Measurements from ENCODE around the gene UBALD1.
"Not testable (repeated sequence)": the region's sequence is repeated elsewhere in the genome, so short reads cannot be mapped to it uniquely, and the experiment has no call there.

The UBALD1 gene

DNA sequence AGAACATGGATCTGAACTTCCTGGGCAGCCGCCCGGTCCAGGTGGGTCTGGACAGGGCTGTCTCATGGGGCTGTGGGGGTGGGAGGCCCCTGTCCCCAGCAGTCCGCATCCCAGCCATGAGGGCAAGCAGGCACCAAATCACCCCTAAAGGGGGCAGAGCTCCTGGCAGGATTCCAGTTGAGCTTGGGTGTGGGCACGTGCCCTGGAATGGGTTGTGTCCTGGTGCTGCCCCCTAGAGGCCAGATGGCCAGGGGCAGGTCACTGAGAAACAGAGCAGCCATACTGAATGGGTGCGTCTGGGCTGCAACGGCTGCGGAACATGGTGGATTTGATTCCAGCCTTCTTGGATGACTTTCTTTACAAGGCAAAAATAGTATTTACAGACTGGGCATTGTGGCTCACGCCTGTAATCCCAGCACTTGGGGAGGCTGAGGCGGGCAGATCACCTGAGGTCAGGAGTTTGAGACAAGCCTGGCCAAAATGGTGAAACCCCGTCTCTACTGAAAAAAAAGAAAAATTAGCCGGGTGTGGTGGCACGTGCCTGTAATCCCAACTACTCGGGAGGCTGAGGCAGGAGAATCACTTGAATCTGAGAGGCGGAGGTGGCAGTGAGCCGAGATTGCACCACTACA is 35.9 kb upstream of the UBALD1 start:
- H3K4me3 ChIP-seq (ENCODE audit: low read length); H3F3A ChIP-seq (ENCODE audit: control insufficient read depth, insufficient read depth); H3K4me2 ChIP-seq (ENCODE audit: low read length); H3K27ac ChIP-seq (ENCODE audit: low read depth, low read length); H3K9me3 ChIP-seq (ENCODE audit: control insufficient read depth, insufficient read depth, low read length); H3K9me2 ChIP-seq (replicated peaks; ENCODE audit: control insufficient read depth, low read length); H4K20me1 ChIP-seq (ENCODE audit: control insufficient read depth, insufficient read depth, low read depth, low read length); H3K4me1 ChIP-seq (ENCODE audit: control insufficient read depth, low read length); H3K27me3 ChIP-seq (ENCODE audit: control insufficient read depth, low read length): not testable (repeated sequence)
- H3K36me3 ChIP-seq (ENCODE audit: control insufficient read depth, low read length), result peaks cover 23% of the 10 kb centered on the region
- peaks cover 21% of the 10 kb centered on the region for H3K79me2 ChIP-seq (ENCODE audit: control insufficient read depth, low read length)
- TF ChIP-seq, protein P1, sequence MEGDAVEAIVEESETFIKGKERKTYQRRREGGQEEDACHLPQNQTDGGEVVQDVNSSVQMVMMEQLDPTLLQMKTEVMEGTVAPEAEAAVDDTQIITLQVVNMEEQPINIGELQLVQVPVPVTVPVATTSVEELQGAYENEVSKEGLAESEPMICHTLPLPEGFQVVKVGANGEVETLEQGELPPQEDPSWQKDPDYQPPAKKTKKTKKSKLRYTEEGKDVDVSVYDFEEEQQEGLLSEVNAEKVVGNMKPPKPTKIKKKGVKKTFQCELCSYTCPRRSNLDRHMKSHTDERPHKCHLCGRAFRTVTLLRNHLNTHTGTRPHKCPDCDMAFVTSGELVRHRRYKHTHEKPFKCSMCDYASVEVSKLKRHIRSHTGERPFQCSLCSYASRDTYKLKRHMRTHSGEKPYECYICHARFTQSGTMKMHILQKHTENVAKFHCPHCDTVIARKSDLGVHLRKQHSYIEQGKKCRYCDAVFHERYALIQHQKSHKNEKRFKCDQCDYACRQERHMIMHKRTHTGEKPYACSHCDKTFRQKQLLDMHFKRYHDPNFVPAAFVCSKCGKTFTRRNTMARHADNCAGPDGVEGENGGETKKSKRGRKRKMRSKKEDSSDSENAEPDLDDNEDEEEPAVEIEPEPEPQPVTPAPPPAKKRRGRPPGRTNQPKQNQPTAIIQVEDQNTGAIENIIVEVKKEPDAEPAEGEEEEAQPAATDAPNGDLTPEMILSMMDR (IDR thresholded peaks at IDR 0.05; ENCODE audit: low read depth, low read length, poor library complexity, severe bottlenecking), result peak; percentile 85

DNA sequence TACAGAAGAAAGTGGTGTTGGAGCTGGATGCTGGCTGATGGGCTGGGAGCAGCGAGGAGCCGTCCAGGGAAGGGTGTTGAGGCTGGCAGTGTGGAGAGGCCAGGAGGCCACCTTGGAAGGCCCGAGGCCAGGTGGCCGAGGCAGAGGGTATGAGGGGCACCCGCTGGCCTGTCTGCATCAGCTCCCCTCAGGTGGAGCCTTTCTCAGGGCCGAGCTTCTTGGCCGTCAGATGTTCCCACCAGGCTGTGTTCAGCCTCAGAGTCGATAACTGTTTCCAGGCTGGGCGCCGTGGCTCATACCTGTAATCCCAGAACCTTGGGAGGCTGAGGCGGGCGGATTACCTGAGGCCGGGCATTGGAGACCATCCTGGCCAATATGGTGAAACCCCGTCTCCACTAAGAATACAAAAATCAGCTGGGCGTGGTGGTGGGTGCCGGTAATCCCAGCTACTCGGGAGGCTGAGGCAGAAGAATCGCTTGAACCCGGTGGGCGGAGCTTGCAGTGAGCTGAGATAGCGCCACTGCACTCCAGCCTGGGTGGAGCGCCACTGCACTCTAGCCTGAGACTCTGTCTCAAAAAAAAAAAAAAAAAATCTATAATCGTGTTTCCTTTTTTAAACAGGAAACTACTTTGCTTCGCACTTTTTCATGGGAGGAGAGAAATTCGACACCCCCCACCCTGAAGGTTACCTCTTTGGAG is 35.2 kb upstream of the UBALD1 start:
- H3K4me3 ChIP-seq (ENCODE audit: low read length), result no peak overlapping the region
- peaks cover 21% of the 10 kb centered on the region for H3K36me3 ChIP-seq (ENCODE audit: control insufficient read depth, low read length)
- peaks cover 21% of the 10 kb centered on the region for H3K79me2 ChIP-seq (ENCODE audit: control insufficient read depth, low read length)
- no peak overlapping the region for H3K27ac ChIP-seq (ENCODE audit: low read depth, low read length)
- no peaks in the 10 kb centered on the region for H3F3A ChIP-seq (ENCODE audit: control insufficient read depth, insufficient read depth)
- no peaks in the 10 kb centered on the region for H4K20me1 ChIP-seq (ENCODE audit: control insufficient read depth, insufficient read depth, low read depth, low read length)
- no peak overlapping the region for H3K4me2 ChIP-seq (ENCODE audit: low read length)
- TF ChIP-seq, protein P1 (IDR thresholded peaks at IDR 0.05; ENCODE audit: low read depth, low read length, poor library complexity, severe bottlenecking), result no peak
- no peak for TF ChIP-seq EZH2phosphoT487 (IDR thresholded peaks at IDR 0.05; ENCODE audit: borderline replicate concordance, low read length)
- H3K9me2 ChIP-seq (replicated peaks; ENCODE audit: control insufficient read depth, low read length), result no peaks in the 10 kb centered on the region
- H3K9me3 ChIP-seq (ENCODE audit: control insufficient read depth, insufficient read depth, low read length), result no peaks in the 10 kb centered on the region
- H3K27me3 ChIP-seq (ENCODE audit: control insufficient read depth, low read length), result no peaks in the 10 kb centered on the region
- H3K4me1 ChIP-seq (ENCODE audit: control insufficient read depth, low read length), result no peaks in the 10 kb centered on the region

DNA sequence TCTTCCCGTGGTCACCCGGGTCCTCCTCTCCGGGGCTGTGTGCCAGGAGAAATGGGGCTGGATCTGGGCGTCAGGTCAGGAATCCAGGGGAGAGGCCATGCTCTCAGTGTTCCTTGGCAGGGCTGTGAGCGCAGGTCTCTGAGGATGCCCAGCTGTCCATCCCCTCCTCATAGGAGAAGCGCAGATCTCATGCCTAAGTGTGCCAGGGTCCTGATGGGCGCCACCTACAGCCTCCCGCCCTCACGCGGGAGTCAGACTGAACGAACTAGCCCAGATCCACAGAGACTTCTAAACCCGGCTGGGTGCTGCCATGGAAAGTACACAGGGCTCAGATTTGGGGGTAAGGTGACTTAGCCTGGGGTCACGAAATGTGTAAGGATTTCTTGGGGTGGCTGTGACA is 34.2 kb upstream of the UBALD1 start:
- Histone ChIP-seq H3K4me3 (ENCODE audit: low read length) (no peak overlapping the region), H3F3A (ENCODE audit: control insufficient read depth, insufficient read depth) (no peaks in the 10 kb centered on the region), H3K27me3 (ENCODE audit: control insufficient read depth, low read length) (no peaks in the 10 kb centered on the region), H3K79me2 (ENCODE audit: control insufficient read depth, low read length) (peaks cover 25% of the 10 kb centered on the region), H3K9me2 (replicated peaks; ENCODE audit: control insufficient read depth, low read length) (no peaks in the 10 kb centered on the region), H3K27ac (ENCODE audit: low read depth, low read length) (no peak overlapping the region), H4K20me1 (ENCODE audit: control insufficient read depth, insufficient read depth, low read depth, low read length) (no peaks in the 10 kb centered on the region), H3K4me2 (ENCODE audit: low read length) (no peak overlapping the region), H3K9me3 (ENCODE audit: control insufficient read depth, insufficient read depth, low read length) (no peaks in the 10 kb centered on the region), H3K36me3 (ENCODE audit: control insufficient read depth, low read length) (peaks cover 16% of the 10 kb centered on the region), H3K4me1 (ENCODE audit: control insufficient read depth, low read length) (no peaks in the 10 kb centered on the region)
- no peak for TF ChIP-seq EZH2phosphoT487 (IDR thresholded peaks at IDR 0.05; ENCODE audit: borderline replicate concordance, low read length)
- TF ChIP-seq, protein P1 (IDR thresholded peaks at IDR 0.05; ENCODE audit: low read depth, low read length, poor library complexity, severe bottlenecking), result no peak
